Chondrocyte (in vitro differentiated cells): Measurements from ENCODE around the gene CDK5RAP3. TPM values are rescaled to one million over a fixed set of nuclear protein-coding genes. Genes with fewer than 3 reads are reported as not detected.

Experiments
- DNase-seq: peaks from one replicate; pipeline ENCODE4 v3.0.0; 2021; ENCODE audit warnings: mixed read lengths, low spot score
- H3K27ac Mint-ChIP-seq: one replicate; pipeline ENCODE4 v1.8.0; 2021; ENCODE audit warnings: mild to moderate bottlenecking, moderate library complexity, mixed read lengths; ENCODE audit not compliant: unreplicated experiment
- H3K27me3 Mint-ChIP-seq: 2 replicates; pipeline ENCODE4 v1.8.0; 2021; ENCODE audit warnings: low read depth, mixed read lengths
- H3K36me3 Mint-ChIP-seq: 2 replicates; pipeline ENCODE4 v1.8.0; 2021; ENCODE audit warnings: low read depth, mixed read lengths
- H3K4me1 Mint-ChIP-seq: 2 replicates; pipeline ENCODE4 v1.8.0; 2021; ENCODE audit warnings: low read depth, mild to moderate bottlenecking, mixed read lengths
- H3K4me3 Mint-ChIP-seq: one replicate; pipeline ENCODE4 v1.8.0; 2021; ENCODE audit warnings: mild to moderate bottlenecking, moderate library complexity, mixed read lengths; ENCODE audit not compliant: unreplicated experiment
- H3K9me3 Mint-ChIP-seq: 2 replicates; pipeline ENCODE4 v1.8.0; 2021; ENCODE audit warnings: low read depth, mixed read lengths
- CTCF ChIP-seq: fragments of 200-600 bp; sonication (generic); IDR thresholded peaks from 2 replicates; pipeline ENCODE4 v1.5.0; 2021; ENCODE audit warnings: antibody characterized with exemption, mild to moderate bottlenecking, moderate library complexity
- total RNA-seq: library from RNA; stranded (reverse); gene quantifications from 3 replicates; pipeline ENCODE4 v1.2.1, GENCODE V29; 2021

CDK5RAP3 gene
- total RNA-seq, 1 donor from 2014 or later = 99.2 TPM

GRCh38 chr17:48002266-48002915 lies 31.5 kb downstream of the CDK5RAP3 start:
- Mint-ChIP-seq H3K27ac (peak overlapping the region; percentile 89), H3K9me3 (no peaks in the 10 kb centered on the region), H3K4me3 (no peak overlapping the region), H3K4me1 (peaks cover 26% of the 10 kb centered on the region), H3K27me3 (no peaks in the 10 kb centered on the region), H3K36me3 (no peaks in the 10 kb centered on the region)
- no peak for DNase-seq
- no peak for TF ChIP-seq CTCF

DNA sequence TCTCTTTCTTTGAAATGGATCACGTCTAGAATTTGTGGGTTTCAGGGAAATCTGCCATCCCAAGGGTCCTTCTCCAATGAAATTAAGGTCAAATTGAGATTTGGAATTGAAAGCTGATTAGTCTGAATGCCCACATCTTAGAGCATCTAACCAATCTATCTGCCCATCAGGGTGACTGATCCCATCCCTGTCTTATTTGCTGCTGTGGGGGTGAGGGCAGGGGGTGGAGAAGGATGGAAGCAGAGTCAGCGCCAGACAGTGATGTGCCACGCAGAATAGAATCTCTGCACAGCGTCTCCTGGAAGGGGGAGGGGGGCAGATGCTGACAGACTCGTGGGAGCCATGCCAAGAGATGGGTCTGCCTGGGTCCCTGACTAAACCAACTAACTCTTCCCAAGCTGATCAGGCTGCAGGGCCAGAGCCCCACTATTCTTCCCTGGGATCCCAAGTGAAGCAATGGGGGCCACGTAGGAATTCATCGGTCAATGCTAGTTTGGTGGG lies 32.1 kb downstream of the CDK5RAP3 start:
- no peak for TF ChIP-seq CTCF
- no peak for DNase-seq
- no peaks in the 10 kb centered on the region for H3K27me3 Mint-ChIP-seq
- H3K4me1 Mint-ChIP-seq = peaks cover 26% of the 10 kb centered on the region
- peak overlapping the region; percentile 89 for H3K27ac Mint-ChIP-seq
- no peaks in the 10 kb centered on the region for H3K9me3 Mint-ChIP-seq
- no peaks in the 10 kb centered on the region for H3K36me3 Mint-ChIP-seq
- no peak overlapping the region for H3K4me3 Mint-ChIP-seq

GRCh38 chr17:48003417-48004151 lies 32.7 kb downstream of the CDK5RAP3 start:
- no peaks in the 10 kb centered on the region for H3K36me3 Mint-ChIP-seq
- H3K4me3 Mint-ChIP-seq = no peak overlapping the region
- peak; percentile 8 for TF ChIP-seq CTCF
- H3K9me3 Mint-ChIP-seq = no peaks in the 10 kb centered on the region
- H3K27me3 Mint-ChIP-seq = no peaks in the 10 kb centered on the region
- peaks cover 26% of the 10 kb centered on the region for H3K4me1 Mint-ChIP-seq
- peak overlapping the region; percentile 89 for H3K27ac Mint-ChIP-seq
- DNase-seq = no peak

- Mint-ChIP-seq H3K4me1 (peaks cover 26% of the 10 kb centered on the region), H3K36me3 (no peaks in the 10 kb centered on the region), H3K27ac (no peak overlapping the region), H3K4me3 (no peak overlapping the region), H3K9me3 (no peaks in the 10 kb centered on the region), H3K27me3 (no peaks in the 10 kb centered on the region)
- TF ChIP-seq CTCF = no peak
- DNase-seq = no peak
Measured at GRCh38 chr17:48004983-48005382, 34.1 kb downstream of the CDK5RAP3 start.

DNA sequence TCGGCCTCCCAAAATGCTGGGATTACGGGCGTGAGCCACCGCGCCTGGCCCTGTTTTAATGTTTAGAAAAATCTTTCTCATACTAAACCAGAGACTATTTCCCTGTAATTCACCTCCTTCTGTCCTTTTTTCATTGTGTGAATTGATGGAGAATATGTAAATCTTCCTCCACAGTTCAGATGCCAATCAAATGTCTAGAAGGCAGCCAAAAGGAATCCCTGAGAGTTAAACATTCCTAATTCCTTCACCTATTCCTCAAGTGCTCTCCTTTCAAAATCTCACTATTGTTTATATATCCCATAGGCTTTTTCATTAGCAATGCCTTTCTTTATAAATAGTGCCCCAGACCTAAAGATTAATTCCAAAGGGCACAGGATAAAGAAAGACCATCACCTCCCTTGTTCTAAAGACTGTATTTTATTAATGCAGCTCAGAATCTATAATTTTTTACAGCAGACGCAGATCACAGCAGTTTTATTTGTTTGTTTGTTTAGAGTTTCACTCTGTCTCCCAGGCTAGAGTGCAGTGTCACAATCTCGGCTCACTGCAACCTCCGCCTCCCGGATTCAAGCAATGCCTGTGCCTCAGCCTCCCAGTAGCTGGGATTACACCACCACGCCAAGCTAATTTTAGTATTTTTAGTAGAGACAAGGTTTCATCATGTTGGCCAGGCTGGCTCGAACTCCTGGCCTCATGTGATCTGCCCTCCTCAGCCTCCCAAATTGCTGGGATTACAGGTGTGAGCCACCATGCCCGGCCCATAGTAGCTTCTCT lies 36.2 kb downstream of the CDK5RAP3 start:
- Mint-ChIP-seq H3K27ac (no peak overlapping the region), H3K4me1 (peaks cover 35% of the 10 kb centered on the region), H3K27me3 (no peaks in the 10 kb centered on the region), H3K9me3 (no peaks in the 10 kb centered on the region), H3K4me3 (no peak overlapping the region), H3K36me3 (no peaks in the 10 kb centered on the region)
- DNase-seq = no peak
- no peak for TF ChIP-seq CTCF
